ENCODE measurements around the gene CCDC3.

The CCDC3 gene

DNA sequence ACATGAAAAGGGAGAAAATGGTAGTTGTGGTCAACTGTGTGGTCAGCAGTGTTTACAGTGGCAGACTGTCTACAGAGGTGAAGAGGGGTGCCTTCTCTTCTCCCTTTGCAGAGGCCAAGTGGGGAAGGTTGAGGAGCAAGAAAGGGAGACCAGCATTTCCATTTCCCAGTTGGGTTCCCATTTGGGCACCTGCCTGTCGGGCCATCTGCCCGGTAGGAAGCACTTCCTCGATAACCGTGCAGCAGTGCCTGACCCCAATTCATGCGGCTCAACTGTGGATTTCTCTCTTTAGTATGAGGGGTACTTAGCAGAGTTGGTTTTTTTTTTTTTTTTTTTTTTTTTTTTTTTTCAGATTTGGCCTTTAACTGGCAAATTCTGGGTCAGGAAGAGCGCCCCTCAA, 127.0 kb downstream of the CCDC3 start:
- TF ChIP-seq TAF1 (IDR thresholded peaks at IDR 0.05; ENCODE audit: borderline replicate concordance, insufficient read depth, low read length) = no peak
- no peak for TF ChIP-seq FOXP2 (optimal IDR thresholded peaks at IDR 0.05; ENCODE audit: borderline replicate concordance, extremely low read depth, extremely low read length, insufficient read depth)
- TF ChIP-seq SIN3A (IDR thresholded peaks at IDR 0.05; ENCODE audit: borderline replicate concordance, insufficient read depth, low read length) = no peak
- no peak for TF ChIP-seq POLR2AphosphoS5 (IDR thresholded peaks at IDR 0.05; ENCODE audit: low read depth, low read length)
- TF ChIP-seq, protein P1, sequence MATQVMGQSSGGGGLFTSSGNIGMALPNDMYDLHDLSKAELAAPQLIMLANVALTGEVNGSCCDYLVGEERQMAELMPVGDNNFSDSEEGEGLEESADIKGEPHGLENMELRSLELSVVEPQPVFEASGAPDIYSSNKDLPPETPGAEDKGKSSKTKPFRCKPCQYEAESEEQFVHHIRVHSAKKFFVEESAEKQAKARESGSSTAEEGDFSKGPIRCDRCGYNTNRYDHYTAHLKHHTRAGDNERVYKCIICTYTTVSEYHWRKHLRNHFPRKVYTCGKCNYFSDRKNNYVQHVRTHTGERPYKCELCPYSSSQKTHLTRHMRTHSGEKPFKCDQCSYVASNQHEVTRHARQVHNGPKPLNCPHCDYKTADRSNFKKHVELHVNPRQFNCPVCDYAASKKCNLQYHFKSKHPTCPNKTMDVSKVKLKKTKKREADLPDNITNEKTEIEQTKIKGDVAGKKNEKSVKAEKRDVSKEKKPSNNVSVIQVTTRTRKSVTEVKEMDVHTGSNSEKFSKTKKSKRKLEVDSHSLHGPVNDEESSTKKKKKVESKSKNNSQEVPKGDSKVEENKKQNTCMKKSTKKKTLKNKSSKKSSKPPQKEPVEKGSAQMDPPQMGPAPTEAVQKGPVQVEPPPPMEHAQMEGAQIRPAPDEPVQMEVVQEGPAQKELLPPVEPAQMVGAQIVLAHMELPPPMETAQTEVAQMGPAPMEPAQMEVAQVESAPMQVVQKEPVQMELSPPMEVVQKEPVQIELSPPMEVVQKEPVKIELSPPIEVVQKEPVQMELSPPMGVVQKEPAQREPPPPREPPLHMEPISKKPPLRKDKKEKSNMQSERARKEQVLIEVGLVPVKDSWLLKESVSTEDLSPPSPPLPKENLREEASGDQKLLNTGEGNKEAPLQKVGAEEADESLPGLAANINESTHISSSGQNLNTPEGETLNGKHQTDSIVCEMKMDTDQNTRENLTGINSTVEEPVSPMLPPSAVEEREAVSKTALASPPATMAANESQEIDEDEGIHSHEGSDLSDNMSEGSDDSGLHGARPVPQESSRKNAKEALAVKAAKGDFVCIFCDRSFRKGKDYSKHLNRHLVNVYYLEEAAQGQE (IDR thresholded peaks at IDR 0.05; ENCODE audit: insufficient read depth in 1 of 2, low read depth in 2 of 2, low read length in 2 of 2) = no peak

DNA sequence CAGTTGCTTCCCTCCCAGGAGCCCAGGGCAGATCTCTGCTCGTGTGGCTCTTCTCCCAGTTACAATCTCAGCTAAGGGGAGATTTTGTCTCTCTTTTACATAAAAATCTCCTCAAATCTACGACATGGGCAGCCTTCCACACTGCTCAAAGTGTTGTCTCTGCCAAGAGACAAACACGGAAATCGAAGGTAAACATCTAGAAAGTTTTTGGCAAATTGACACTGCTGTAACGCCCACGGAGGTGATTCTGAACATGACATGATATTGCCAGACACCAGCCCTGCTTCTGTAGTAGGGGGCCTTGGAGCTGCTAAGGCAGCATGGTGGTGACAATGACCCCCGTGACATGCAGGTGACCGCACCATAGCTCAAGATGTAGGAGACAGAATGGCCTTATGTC, 128.3 kb downstream of the CCDC3 start:
- TF ChIP-seq POLR2AphosphoS5 (IDR thresholded peaks at IDR 0.05; ENCODE audit: low read depth, low read length) = no peak

DNA sequence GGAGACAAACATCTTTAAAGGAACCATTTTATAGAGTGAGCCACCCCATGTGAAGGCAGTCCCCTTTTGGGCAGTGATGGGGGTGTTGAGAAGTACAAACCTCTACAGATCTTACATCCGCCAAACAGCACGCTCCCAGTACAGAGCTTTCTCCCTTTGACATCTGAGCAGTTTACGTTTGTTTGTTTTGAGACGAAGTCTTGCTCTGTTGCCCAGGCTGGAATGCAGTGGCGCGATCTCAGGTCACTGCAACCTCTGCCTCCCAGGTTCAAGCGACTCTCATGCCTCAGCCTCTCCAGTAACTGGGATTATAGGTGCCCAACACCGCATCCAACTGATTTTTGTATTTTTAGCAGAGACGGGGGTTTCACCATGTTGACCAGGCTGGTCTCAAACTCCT, 128.9 kb downstream of the CCDC3 start:
- no peak for TF ChIP-seq POLR2AphosphoS5 (IDR thresholded peaks at IDR 0.05; ENCODE audit: low read depth, low read length)
- no peak for TF ChIP-seq SIN3A (IDR thresholded peaks at IDR 0.05; ENCODE audit: borderline replicate concordance, insufficient read depth, low read length)
- TF ChIP-seq, protein P1 (IDR thresholded peaks at IDR 0.05; ENCODE audit: insufficient read depth in 1 of 2, low read depth in 2 of 2, low read length in 2 of 2) = no peak
- no peak for TF ChIP-seq TAF1 (IDR thresholded peaks at IDR 0.05; ENCODE audit: borderline replicate concordance, insufficient read depth, low read length)
- no peak for TF ChIP-seq FOXP2 (optimal IDR thresholded peaks at IDR 0.05; ENCODE audit: borderline replicate concordance, extremely low read depth, extremely low read length, insufficient read depth)

DNA sequence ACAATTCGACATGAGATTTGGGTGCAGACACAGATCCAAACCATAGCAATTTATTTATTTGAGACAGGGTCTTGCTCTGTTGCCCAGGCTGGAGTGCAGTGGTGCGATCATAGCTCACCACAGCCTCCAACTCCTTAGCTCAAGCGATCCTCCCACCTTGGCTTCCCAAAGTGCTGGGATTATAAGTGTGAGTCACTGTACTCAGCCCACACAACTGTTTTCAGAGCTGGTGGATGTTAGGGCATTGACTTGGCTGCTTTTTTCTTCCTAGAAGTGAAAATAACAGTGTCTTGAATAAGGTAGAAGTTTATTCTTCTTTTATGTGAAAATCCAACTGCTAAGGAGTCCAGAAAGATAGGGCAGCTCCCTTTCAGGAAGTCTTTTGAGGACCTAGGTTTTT, 132.1 kb downstream of the CCDC3 start:
- TF ChIP-seq POLR2AphosphoS5 (IDR thresholded peaks at IDR 0.05; ENCODE audit: low read depth, low read length) (no peak), TAF1 (IDR thresholded peaks at IDR 0.05; ENCODE audit: borderline replicate concordance, insufficient read depth, low read length) (no peak), FOXP2 (optimal IDR thresholded peaks at IDR 0.05; ENCODE audit: borderline replicate concordance, extremely low read depth, extremely low read length, insufficient read depth) (no peak), SIN3A (IDR thresholded peaks at IDR 0.05; ENCODE audit: borderline replicate concordance, insufficient read depth, low read length) (no peak)
- TF ChIP-seq, protein P1 (IDR thresholded peaks at IDR 0.05; ENCODE audit: insufficient read depth in 1 of 2, low read depth in 2 of 2, low read length in 2 of 2) = no peak

DNA sequence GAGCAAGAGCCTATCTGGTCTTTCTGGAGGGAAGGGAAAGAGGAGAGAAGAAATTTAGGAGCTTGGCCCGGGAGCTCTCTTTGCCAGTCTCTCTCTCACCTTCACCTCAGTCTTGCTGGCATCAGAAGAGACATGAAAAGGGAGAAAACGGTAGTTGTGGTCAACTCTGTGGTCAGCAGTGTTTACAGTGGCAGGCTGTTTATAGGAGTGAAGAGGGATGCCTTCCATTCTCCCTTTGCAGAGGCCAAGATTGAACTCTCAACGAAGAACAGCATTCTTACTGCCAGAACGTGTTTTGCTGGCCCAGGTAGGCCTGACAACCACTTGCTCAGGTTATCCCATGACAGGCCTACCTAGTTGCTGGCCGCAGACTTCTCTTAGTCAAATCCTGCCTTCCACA, 133.3 kb downstream of the CCDC3 start:
- TF ChIP-seq TAF1 (IDR thresholded peaks at IDR 0.05; ENCODE audit: borderline replicate concordance, insufficient read depth, low read length) (no peak), POLR2AphosphoS5 (IDR thresholded peaks at IDR 0.05; ENCODE audit: low read depth, low read length) (no peak), SIN3A (IDR thresholded peaks at IDR 0.05; ENCODE audit: borderline replicate concordance, insufficient read depth, low read length) (no peak), FOXP2 (optimal IDR thresholded peaks at IDR 0.05; ENCODE audit: borderline replicate concordance, extremely low read depth, extremely low read length, insufficient read depth) (no peak)
- TF ChIP-seq, protein P1 (IDR thresholded peaks at IDR 0.05; ENCODE audit: insufficient read depth in 1 of 2, low read depth in 2 of 2, low read length in 2 of 2) = no peak

All from PFSK-1 (cell line).